Measurements from ENCODE around the gene SETBP1.

DNA sequence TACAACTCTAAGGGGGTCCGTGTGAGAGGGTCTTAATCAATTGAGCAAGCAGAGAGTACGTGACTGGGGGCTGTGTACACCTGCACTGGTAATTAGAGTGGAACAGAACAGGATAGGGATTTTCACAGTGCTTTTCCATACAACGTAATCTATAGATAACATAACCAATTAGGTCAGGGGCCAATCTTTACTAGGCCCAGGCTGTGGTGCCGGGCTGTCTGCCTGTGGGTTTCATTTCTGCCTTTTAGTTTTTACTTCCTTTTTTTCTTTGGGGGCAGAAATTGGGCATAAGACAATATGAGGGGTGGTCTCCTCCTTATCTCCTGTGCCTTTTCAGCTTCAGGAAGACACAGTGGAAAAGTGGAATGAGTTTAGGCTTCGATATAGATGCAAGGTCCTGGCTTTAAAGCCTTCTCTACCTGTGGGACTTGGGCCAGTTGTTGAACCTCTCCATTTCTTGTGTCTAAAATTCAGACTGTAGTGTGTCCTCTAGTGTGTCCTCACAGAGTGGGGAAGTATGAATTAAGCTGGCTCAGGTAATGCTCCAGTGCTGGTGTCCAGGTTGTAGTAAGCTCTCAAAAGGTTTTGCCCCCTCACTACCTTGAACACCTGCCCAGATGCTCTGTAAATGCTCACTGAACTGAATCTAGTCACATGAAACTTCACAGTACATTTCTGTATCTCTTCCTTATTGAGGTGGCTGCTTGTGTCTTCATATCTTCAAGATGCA, 422.8 kb downstream of the SETBP1 start:
- TF ChIP-seq EZH2phosphoT487 (IDR thresholded peaks at IDR 0.05; ENCODE audit: borderline replicate concordance, low read length) (no peak), CTCF (IDR thresholded peaks at IDR 0.05; ENCODE audit: low read depth, low read length, poor library complexity, severe bottlenecking) (no peak)
